DND-41 (cell line): ENCODE data around the gene TRIM4.
A peak's percentile ranks its signal among the peaks of the same experiment; 100 is the strongest.

ENCODE experiments used
- ATAC-seq: fragments of 200-7000 bp; cut with Tn5 transposase; 3 replicates; pipeline ENCODE4 v1.9.1; 2021; ENCODE audit warnings: low read depth; ENCODE audit not compliant: insufficient read depth
- DNase-seq: peaks from one replicate; pipeline ENCODE4 v3.0.0-alpha.2; 2020
- H2AFZ ChIP-seq: 2 replicates; pipeline ENCODE4 v1.6.0; 2012; ENCODE audit warnings: low read depth, low read length
- H3K27ac ChIP-seq: 2 replicates; pipeline ENCODE4 v1.5.1; 2012; ENCODE audit warnings: low read length, inconsistent platforms
- H3K27me3 ChIP-seq: fragments of 200-600 bp; sonication (generic); 2 replicates; pipeline ENCODE4 v1.6.0; 2012; ENCODE audit warnings: low read length, mild to moderate bottlenecking, inconsistent platforms; ENCODE audit not compliant: insufficient read depth, poor library complexity
- H3K36me3 ChIP-seq: 2 replicates; pipeline ENCODE4 v1.5.1; 2012; ENCODE audit warnings: low read length, inconsistent platforms; ENCODE audit not compliant: insufficient read depth
- H3K4me1 ChIP-seq: 2 replicates; pipeline ENCODE4 v1.5.1; 2012; ENCODE audit warnings: mild to moderate bottlenecking, low read length; ENCODE audit not compliant: insufficient read depth
- H3K4me2 ChIP-seq: 2 replicates; pipeline ENCODE4 v1.6.0; 2012; ENCODE audit warnings: mild to moderate bottlenecking, moderate library complexity, low read length, inconsistent platforms; ENCODE audit not compliant: insufficient read depth
- H3K4me3 ChIP-seq, 2 experiments: fragments of 200-600 bp in 1 of 2; shearing (Covaris generic) in 1 of 2; 2 replicates each; pipeline ENCODE4 v1.5.1; 2012 to 2016; ENCODE audit warnings: inconsistent platforms in 2 of 2, low read length in 2 of 2, mild to moderate bottlenecking in 2 of 2, low read depth in 1 of 2, moderate library complexity in 1 of 2
- H3K79me2 ChIP-seq: 2 replicates; pipeline ENCODE4 v1.6.0; 2012; ENCODE audit warnings: low read length, inconsistent platforms; ENCODE audit not compliant: insufficient read depth
- H3K9ac ChIP-seq: 2 replicates; pipeline ENCODE4 v1.6.0; 2012; ENCODE audit warnings: low read depth, mild to moderate bottlenecking, inconsistent platforms, low read length, moderate library complexity
- H3K9me3 ChIP-seq: 2 replicates; pipeline ENCODE4 v1.5.1; 2012; ENCODE audit warnings: low read length, moderate library complexity, mild to moderate bottlenecking, inconsistent platforms; ENCODE audit not compliant: insufficient read depth, severe bottlenecking
- H4K20me1 ChIP-seq: 2 replicates; pipeline ENCODE4 v1.6.0; 2012; ENCODE audit warnings: low read length; ENCODE audit not compliant: insufficient read depth
- CTCF ChIP-seq: IDR thresholded peaks from 2 replicates; pipeline ENCODE4 v1.5.1; 2012; ENCODE audit warnings: borderline replicate concordance, low read length, moderate library complexity, mild to moderate bottlenecking; ENCODE audit not compliant: poor library complexity, severe bottlenecking; ENCODE audit errors: extremely low read depth
- EZH2 ChIP-seq: IDR thresholded peaks from 3 replicates; pipeline ENCODE4 v1.6.1; 2012; ENCODE audit warnings: borderline replicate concordance, low read depth, mild to moderate bottlenecking, moderate library complexity, low read length, inconsistent platforms; ENCODE audit not compliant: severe bottlenecking

The TRIM4 gene

GRCh38 chr7:99898023-99898357 is 21.3 kb downstream of the TRIM4 start:
- no peaks in the 10 kb centered on the region for H3K27me3 ChIP-seq
- no peak for TF ChIP-seq CTCF
- TF ChIP-seq EZH2 = no peak
- H3K4me1 ChIP-seq = no peaks in the 10 kb centered on the region
- peaks cover 47% of the 10 kb centered on the region for H3K36me3 ChIP-seq
- no peak overlapping the region for H3K27ac ChIP-seq
- H2AFZ ChIP-seq = no peak overlapping the region
- no peak overlapping the region for H3K9ac ChIP-seq
- no peaks in the 10 kb centered on the region for H3K79me2 ChIP-seq
- H3K9me3 ChIP-seq = no peaks in the 10 kb centered on the region
- DNase-seq = no peak
- ATAC-seq = no peak
- H4K20me1 ChIP-seq = 0 out of 2 replicates have a peak, but pooled peaks cover 3% of the 10 kb centered on the region
- H3K4me3 ChIP-seq = no peak overlapping the region
- H3K4me2 ChIP-seq = no peak overlapping the region

GRCh38 chr7:99897322-99898022 is 21.9 kb downstream of the TRIM4 start:
- no peak overlapping the region for H2AFZ ChIP-seq
- no peak overlapping the region for H3K4me3 ChIP-seq
- 0 out of 2 replicates have a peak, but pooled peaks cover 3% of the 10 kb centered on the region for H4K20me1 ChIP-seq
- no peaks in the 10 kb centered on the region for H3K27me3 ChIP-seq
- DNase-seq (no peak), ATAC-seq (0 out of 3 replicates have a peak, but pooled peaks have one; percentile 28)
- H3K27ac ChIP-seq = no peak overlapping the region
- H3K79me2 ChIP-seq = no peaks in the 10 kb centered on the region
- no peaks in the 10 kb centered on the region for H3K9me3 ChIP-seq
- peaks cover 43% of the 10 kb centered on the region for H3K36me3 ChIP-seq
- H3K4me1 ChIP-seq = no peaks in the 10 kb centered on the region
- no peak overlapping the region for H3K9ac ChIP-seq
- TF ChIP-seq EZH2 = no peak
- no peak for TF ChIP-seq CTCF
- H3K4me2 ChIP-seq = no peak overlapping the region

- Histone ChIP-seq H3K27ac (no peak overlapping the region), H3K4me1 (no peaks in the 10 kb centered on the region), H4K20me1 (0 out of 2 replicates have a peak, but pooled peaks cover 3% of the 10 kb centered on the region), H3K36me3 (peaks cover 33% of the 10 kb centered on the region), H3K27me3 (no peaks in the 10 kb centered on the region), H3K4me2 (no peak overlapping the region), H3K9me3 (peaks cover 4% of the 10 kb centered on the region), H3K9ac (no peak overlapping the region), H2AFZ (no peak overlapping the region), H3K4me3 (no peak overlapping the region), H3K79me2 (no peaks in the 10 kb centered on the region)
- TF ChIP-seq CTCF (no peak), EZH2 (no peak)
- no peak for DNase-seq
- ATAC-seq = no peak
Measured at GRCh38 chr7:99894738-99895137, 24.6 kb downstream of the TRIM4 start.
